ENCODE results near the gene AKAP6.

Gene AKAP6

DNA sequence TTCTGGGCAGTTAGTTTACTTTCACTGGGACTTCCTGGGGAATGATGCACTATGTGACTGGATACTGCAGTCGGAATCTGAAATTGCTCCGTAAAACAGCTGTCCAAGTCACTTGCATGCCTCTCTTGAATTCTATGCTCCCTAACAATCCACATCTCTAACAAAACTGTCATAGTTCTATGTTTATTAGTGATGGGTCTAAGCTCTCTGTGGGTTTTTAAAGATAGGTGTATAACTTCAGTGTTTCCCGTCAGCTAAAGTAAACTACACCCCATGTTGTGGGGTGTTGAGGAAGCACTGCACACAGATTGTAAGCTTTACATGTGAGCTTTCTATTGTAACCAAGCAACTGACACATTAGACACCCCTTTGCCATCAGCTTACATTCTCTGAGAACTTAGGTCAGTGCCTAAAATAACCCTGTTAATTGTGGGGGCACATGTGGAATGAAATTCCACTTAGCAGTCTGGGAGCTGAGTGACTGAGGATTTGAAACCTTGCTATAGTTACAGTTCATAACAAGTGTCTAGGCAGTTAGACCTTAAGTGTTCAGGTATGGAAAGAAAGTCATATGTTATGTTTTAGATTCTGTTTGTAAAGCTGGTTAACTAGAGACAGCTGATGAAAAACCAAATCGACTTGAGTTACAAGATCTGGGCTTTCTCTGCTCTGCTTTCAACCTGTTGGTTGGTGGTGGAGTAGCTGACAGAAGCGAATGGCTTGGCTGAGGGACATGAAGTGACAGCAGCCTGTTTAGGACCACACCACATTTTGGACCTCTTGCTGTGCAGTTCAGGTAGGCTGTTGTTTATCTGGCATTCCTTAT is 165.7 kb downstream of the AKAP6 start:
- peak; percentile 41 for DNase-seq

DNA sequence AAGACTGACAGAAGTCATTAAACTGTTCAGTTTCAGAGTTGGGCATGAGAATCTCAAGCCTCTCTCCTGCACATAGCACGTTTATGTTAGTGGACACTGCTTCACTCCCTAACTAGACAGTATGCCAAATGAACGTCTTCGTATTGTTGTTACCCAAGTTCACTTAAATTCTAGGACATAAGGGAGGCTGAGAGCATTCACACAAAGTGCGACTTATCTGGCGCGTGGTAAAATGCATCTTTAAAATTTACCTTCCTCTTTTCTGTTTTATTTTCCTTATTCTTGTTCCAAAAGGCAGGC is 166.3 kb downstream of the AKAP6 start:
- no peak for DNase-seq

DNA sequence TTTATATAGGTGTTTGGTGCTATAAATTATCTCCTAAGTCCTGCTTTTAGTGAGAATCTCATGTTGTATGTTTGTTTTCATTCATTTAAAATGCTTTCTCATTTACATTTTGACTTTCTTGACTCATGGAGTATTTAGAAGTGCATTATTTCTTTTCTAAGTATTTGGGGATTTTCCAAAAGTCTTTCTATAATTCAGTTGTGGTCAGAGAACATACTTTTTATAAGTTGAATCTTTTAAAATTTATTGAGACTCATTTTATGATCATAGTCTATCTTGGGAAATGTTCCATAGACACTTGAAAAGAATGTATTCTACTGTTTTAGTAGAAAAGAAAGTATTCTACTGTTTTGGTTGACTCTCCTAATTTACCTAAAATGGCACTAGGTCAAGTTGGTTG is 168.2 kb downstream of the AKAP6 start:
- DNase-seq = no peak

DNA sequence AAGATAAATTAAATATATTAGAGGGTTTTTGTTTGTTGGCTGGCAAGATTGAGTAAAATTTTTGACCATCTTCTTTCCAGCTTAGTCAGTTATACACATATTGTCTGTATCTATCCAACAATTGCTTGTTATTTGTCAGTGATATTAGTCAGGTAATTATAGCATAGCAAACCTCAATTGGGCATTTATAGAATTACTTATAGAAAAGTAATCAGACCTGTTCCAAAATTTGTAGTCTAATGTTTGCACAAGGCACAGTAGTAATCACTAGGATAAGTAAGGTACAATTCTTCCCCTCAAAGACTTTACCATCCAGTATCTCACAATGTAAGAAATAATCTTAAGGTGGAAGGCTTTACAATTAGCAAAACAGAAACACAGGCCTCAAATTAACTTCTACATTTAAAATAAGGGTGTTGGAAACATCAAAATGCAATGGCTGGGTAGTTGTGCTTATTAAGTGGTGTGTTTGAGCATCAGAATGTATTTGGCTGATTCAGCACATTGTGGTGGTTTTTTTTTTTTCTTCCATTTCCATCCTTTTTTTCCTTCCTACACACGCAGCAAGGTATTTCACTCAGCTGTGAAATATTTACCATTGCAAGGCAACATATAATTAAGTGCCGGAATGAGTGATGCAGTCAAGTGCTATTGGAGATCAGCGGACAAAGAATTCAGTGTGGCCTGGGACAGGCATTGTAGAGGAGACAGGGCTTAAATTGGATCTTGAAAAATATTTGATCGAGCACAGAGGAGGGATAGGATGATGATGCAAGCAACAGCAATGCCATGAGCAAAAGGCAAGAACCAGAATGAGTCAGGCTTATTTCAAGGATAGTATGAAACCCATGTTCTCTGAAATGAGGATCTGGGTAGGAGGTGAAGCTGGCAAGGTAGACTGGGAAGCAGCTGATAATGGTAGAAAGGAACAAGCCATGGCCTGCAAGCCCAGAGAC is 178.2 kb downstream of the AKAP6 start:
- no peak for DNase-seq

DNA sequence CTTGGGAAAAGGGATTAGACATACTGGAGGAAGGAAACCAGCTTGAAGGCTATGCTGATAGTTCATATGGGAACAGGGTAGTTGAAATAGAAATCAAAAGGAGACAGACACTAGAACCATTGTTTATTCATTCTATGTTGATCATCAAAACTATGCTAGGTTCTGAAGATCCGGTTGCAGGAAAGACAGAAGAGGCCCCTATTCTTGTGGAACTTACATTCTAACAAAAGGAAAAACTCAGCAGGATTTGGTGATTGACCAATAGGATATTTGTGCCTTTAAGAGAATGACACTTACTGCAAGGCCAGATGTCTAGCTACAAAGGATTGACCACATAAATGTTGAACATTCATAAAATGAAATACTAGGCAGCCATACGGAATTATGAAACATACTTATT is 179.2 kb downstream of the AKAP6 start:
- no peak for DNase-seq

DNA sequence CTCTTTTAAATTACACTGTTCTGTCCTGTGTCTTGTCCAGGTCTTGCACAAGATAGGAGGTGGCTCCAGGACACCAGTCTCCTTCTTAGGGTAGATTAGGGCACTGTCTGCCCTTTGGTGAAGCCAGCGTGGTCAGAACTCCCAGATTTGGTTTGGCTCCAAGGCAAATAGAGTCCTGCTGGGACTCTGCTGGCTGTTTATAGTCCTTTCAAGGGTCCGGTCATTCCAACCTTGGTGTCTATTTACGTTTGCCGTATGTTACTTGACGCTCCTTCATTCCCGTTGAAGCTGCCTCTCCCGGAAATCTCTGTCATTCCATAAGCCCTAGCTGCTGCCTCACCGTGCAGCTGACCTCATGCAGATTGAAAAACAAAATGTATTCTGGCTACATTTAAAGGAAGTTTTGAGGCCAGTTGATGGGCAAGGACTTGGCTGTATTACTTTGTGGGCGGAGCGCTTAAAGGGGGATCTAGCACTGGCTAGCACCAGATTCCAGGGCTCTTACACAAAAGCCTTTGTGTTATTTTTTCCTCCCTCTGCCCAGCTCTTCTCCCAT is 180.6 kb downstream of the AKAP6 start:
- peak; percentile 79 for DNase-seq

DNA sequence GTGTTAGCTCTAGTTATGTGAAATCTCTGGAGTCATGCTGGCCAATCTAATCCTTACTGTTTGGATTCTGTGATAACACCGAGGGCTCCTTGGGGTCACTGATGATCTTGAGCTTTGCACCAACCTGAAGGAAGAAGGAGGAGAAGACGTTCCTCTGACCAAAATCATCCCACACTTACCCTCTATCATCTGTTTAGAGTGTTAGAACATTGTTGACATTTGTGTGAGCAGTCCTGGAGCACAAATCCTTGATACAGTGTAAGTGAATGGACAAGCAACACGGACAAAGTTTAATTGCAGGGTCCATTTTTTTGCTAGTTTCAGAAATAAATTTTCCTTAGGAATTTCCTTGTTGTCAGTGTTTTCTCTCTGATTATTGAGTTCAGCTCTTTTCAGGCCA is 181.7 kb downstream of the AKAP6 start:
- no peak for DNase-seq

DNA sequence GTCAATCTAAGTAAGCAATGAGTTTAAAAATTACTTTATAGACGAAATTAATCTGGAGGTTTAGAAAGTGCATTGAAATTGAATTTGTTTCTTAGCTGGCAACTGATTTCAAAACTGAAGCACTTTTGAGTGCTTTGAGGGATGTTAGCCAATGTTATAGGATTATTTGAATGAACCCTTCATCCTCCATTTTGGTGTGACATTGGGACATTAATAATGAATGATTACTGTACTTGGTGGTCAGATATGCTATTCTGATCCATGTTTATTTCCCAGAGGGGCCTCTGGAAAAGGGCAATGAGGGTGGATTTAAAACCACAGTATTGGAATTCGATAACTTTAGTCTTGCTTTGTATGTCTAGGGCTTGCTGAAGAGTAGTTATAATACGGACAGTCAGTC is 183.2 kb downstream of the AKAP6 start:
- no peak for DNase-seq

DNA sequence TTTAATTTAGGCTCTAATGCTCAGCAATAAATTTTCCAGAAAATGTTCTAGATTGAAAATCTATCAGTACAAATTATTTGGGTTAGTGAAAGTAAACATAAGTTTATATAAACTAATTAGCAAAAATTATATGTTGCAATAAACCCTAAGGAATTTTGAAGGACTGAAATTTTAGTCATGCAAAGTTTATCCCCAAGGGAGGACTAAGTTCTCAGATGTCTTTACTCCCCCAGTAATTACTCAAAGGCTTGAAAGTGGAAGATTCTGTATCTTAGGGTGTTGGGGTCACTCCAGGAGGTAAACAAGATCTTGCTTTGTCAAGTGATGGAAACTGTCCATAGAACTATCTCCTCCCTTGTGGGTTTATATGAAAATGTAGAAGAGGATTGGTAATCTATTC is 183.7 kb downstream of the AKAP6 start:
- no peak for DNase-seq

DNA sequence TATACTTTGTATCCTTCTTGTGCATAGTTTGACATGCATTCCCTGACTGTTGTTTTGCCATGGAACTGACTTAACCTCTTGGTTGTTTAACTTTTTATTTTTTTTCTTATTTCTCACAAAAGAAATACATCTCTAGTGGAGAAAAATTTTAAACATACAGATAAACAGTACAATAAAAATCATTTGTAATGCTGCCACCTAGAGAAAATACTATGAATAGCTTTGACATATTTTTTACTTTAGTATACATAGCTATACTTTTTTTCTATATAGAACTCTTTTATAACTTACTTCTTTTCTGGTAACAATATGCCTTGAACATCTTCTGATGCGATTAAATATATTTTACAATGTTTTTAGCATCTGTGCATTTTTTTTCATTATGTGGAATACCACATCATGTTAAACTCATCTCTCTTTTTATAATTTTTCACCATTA is 184.5 kb downstream of the AKAP6 start:
- DNase-seq = no peak

DNA sequence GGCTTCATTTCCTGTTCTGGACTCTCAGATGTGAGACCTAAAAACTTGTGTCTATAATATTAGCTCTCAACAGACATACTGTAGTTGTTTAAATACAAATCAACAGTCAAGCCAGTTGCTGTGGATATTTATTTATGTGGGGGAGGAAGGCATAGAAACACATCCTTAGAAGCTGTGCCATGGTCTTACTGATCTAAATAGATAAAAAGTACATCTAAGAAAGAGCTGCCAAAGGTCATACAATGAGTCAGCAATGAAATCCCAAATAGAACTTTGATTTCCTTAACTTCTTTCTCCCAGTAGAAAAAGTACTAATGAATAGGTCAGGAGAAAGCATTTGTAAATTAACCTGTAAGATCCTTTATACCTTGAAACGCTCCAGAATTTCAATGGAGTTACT is 185.1 kb downstream of the AKAP6 start:
- DNase-seq = no peak

DNA sequence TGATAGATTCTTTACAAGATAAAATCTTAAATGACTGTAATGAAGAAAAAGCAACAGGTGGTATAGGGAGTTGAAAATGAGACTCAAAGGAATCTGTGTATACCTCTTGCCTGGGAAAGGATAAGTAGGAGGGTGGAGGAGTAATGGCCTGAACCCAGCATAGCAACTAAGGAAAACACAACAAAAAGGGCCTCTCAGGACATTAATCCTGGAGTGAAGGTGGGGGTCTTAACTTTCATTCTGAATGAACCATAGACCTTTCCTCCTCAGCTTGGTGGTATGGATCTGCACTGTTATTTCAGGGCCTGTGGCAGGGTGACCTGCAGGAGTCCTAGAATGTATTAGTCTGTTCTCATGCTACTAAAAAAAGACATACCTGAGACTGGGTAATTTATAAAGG is 185.6 kb downstream of the AKAP6 start:
- DNase-seq = no peak

DNA sequence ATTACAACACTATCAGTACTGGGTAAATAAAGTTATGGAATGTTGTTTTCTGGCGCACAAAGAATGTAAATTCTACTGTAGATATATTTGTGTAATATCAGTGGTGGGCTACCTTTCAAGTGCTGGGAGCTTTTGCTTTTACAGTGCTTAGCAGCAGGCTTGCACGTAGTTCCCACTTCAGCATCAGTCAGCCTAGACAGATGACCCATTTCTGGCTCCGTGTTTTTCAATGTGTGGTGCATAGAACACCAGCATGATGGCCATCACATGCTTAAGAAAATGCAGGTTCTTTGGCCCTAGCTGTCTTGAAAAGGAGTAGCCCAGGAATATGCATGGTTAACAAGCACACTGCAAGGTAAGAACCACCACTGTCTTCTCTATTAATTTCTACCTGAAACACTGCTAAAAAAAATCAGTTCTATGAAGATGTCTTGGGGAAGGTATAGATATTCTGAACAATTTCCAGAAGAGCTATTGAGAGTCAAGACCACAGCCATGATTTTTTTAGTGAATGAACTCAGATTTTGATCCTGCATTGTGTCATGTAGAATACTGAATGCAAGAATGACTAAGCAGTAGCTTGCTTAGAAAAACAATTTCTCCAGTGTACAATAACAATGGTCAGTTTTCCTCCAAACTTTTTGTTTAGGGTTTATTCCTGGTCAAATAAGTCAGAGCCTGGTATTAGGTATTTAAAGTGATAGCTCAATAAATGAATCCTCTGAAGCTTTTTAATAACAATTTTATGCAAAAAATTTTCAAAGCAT is 195.7 kb downstream of the AKAP6 start:
- no peak for DNase-seq

DNA sequence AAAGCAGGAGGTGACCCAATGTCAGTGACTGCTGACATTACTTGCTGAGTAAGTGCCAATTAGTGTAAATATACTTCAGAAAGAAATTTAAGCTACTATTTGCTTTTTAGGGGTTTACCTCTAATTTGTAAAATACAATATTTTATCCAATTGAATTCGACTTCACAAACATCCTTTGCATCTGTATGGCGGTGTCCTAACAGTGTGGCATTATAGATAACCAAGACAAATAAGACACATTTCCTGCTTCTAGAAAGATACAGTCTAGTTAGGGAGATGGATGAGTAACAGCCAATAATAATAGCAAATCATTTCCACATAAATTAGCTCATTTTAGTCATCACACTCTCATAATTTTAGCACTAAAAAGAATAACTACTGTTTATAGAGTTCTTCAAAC is 196.5 kb downstream of the AKAP6 start:
- DNase-seq = no peak

DNA sequence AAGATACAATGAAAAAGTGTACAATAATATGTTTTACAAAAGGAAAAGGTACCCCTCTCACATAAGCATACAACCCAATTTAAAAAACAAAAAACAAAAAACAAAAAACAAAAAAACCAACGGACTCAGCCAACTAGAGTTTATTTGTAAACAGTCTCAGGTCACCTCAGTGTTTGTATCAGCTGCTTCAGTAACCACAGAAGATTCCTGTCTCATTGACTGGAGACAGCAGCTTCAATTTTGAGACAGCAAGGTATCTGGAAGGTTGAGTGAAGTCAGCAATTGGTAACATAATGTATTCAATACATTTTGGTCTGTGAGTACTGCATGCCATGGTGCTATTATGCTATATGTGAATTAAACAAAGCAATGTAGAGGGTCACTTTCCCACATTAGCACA is 201.7 kb downstream of the AKAP6 start:
- DNase-seq = no peak

DNA sequence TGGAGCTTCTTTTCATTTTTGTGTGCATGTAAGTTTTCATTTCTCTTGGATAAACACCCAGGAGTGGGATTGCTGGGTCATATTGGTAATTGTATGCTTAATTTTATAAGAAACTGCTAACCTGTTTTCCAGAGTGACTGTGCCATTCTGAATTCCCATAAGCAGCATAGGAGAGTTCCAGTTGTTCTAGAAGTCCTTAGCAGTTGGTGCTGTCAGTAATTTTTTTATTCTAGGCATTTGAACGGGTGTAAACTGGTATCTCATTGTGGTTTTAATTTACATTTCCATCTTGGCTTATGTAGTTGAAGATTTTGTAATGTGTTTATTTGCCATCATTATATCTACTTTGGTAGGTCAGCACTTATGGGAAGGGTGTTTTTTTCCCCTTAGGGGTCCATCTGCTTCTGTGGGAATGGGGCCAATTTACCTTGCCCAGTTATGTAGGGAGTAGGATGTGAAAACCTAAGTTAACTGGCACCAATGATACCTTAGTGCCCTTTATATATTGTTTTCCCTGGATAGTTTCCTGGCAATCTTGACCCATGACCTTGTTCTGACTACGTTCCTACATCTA is 202.9 kb downstream of the AKAP6 start:
- no peak for DNase-seq

DNA sequence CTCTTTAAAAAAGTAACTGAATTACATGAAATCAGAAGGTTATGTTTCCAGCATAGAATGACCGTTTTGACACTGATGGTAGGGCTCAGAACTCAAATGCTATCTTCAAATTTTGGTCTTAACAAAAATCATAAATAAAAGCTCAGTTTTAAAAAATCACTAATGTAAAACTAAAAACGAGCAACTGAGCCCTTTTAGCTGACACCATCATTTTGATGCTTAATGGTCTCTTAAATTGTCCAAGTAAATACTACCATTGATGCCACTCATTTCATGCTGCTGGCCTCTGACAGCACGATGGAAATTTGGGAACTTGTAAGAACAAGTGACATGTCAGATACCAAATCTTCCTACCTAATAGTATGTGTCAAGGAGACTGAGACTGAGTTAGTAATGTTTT is 205.0 kb downstream of the AKAP6 start:
- DNase-seq = no peak

DNA sequence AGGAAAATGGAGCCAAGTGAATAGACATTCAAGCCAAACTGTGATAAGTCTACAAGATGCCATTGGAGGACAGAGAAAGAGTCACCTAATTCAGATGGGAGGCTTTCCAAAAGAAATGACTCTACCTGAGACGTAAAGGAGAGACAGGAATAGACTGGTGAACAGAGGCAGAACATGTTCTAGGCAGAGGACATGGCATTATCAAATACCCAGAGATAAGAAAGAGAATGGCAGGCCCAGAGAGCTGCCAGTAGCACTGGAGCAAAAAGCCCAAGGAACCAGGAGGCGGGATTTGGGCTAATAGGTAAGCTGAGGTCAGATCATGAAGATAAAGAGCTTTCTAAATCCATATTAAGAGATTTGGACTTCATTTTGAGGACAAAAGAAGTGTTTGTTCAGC is 207.1 kb downstream of the AKAP6 start:
- DNase-seq = no peak

DNA sequence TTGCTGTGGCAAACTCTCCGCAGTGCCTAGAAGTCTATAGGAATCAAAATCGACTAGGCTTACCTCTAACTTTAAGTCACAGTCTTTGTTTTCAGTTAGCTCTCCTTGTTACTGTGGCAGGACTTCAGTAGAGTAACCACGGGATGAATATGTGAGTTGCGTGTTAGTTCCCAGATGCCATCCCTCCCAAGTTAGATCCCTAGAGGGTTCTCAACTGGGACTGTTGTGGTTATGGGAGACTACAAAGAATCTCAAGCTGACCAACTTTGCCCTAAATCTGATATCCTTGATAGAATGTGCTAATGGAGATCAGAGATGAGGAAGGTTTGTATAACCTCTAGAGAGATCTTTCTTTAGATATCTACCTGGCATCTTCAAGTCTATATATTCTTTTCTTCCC is 208.1 kb downstream of the AKAP6 start:
- no peak for DNase-seq

DNA sequence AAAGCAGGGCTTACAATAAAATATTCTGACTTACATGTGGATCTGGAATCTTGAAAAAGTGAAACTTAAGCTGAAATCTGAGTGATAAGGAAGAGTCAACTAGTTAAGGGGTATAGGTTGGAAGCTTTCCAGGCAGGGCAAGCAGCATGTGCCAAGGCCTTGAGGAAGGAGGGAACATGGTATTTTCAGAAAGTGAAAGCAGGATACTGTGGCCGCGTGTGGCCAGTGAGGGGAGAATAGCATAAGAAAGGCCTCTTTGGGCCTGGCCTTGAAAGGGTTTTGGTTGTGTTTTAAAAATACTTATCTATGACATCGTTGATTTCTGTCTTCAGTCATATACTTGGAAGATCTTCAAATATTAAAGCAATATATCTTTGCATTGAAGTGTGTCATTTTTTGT is 213.4 kb downstream of the AKAP6 start:
- peak; percentile 23 for DNase-seq

DNA sequence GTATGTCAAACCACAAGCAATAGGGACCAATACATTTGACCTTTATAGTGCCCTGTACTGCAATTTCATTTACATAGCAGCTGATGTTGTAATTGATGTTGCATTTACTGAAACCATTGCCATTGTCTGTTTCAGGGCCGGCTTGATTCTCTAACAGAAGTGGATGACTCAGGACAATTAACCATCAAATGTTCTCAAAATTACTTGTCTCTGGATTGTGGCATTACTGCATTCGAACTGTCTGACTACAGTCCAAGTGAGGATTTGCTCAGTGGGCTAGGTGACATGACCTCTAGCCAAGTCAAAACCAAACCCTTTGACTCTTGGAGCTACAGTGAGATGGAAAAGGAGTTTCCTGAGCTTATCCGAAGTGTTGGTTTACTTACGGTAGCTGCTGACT is 216.0 kb downstream of the AKAP6 start:
- no peak for DNase-seq

DNA sequence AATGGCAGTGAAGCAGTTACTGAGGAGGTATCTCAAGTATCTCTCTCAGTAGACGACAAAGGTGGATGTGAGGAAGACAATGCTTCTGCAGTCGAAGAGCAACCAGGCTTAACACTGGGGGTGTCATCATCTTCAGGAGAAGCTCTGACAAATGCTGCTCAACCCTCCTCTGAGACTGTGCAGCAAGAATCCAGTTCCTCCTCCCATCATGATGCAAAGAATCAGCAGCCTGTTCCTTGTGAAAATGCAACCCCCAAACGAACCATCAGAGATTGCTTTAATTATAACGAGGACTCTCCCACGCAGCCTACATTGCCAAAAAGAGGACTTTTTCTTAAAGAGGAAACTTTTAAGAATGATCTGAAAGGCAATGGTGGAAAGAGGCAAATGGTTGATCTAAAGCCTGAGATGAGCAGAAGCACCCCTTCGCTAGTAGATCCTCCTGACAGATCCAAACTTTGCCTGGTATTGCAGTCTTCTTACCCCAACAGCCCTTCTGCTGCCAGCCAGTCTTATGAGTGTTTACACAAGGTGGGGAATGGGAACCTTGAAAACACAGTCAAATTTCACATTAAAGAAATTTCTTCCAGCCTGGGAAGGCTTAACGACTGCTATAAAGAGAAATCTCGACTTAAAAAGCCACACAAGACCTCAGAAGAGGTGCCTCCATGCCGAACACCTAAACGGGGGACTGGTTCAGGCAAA is 216.6 kb downstream of the AKAP6 start:
- DNase-seq = no peak

Data from femur (tissue), 1 donor.